ENCODE measurements around the gene PXMP2. TPM values are rescaled to one million over a fixed set of nuclear protein-coding genes. Genes with fewer than 3 reads are reported as not detected.

Gene PXMP2
- total RNA-seq, 1 experiment from 2014 or later: 17.8 TPM

DNA sequence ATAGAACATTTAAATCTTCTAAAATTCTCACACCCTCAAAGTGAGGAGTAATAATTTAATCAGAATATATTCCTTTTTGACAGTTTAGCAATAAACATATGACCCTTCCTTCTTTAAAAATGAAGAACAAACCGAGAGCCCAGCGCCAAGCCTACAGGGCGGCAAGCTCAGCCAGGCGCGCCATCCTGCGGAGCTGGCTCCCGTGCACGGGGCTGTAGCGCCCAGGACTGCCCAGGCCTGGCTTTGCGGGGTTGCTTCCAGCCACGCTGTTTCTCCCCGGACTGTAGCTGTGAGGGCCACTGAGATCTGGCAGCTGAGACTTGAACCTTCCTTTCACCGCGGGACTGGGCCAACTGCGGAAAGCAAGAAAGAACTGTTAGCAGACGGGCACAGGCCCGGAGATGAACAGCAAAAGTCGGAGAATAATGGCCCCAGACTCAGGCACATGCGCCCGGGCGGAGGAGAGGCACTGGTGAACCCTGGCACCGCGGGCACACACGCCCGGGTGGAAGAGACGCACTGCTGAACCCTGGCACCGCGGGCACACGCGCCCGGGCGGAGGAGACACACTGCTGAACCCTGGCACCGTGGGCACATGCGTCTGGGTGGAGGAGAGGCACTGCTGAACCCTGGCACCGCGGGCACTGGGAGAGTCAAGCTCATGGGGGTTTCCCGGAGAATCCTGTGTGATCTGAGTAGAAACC lies 39.9 kb downstream of the PXMP2 start:
- no peaks in the 10 kb centered on the region for H4K20me1 ChIP-seq (ENCODE audit: control insufficient read depth, insufficient read depth, insufficient read length)
- Mint-ChIP-seq H3K9me3 (peaks cover 13 to 16% of the 10 kb centered on the region in 2 experiments), H3K36me3 (ENCODE audit: insufficient read depth in 1 of 3, low read depth in 3 of 3) (peaks cover 69 to 95% (median 88%) of the 10 kb centered on the region in 3 experiments), H3K4me3 (no peak overlapping the region), H3K4me1 (no peaks in the 10 kb centered on the region), H3K27ac (no peak overlapping the region), H3K27me3 (ENCODE audit: low read depth) (no peaks in the 10 kb centered on the region; the same call in 1 of the 2 replicates)
- H2BK120ac ChIP-seq (ENCODE audit: low read depth, low read length, poor library complexity, severe bottlenecking): no peak overlapping the region
- H2BK15ac ChIP-seq (ENCODE audit: low read depth, low read length): no peak overlapping the region
- H2AK5ac ChIP-seq (ENCODE audit: insufficient read length, low read length): no peak overlapping the region
- H3K23ac ChIP-seq (ENCODE audit: insufficient read length, low read depth, low read length): no peak overlapping the region
- DNase-seq: no peak
- no peaks in the 10 kb centered on the region for H3K79me1 ChIP-seq (ENCODE audit: insufficient read depth, low read depth, low read length, poor library complexity, severe bottlenecking)
- no CpG with 5 or more reads among the region's 37 CpGs for WGBS (ENCODE audit: extremely low coverage, insufficient read length, low lambda C conversion rate)
- H2AFZ ChIP-seq (ENCODE audit: low read length): no peak overlapping the region
- H3K14ac ChIP-seq (ENCODE audit: insufficient read depth, low read length): no peak overlapping the region
- H3K4me1 ChIP-seq (ENCODE audit: insufficient read depth, low read length): no peaks in the 10 kb centered on the region
- no peak overlapping the region for H3K4me2 ChIP-seq (ENCODE audit: insufficient read depth, insufficient read length, low read length)
- H3K56ac ChIP-seq (ENCODE audit: insufficient read length, low read depth, low read length): no peak overlapping the region
- H3K4ac ChIP-seq (ENCODE audit: low read depth, low read length): no peak overlapping the region
- H3K79me2 ChIP-seq (ENCODE audit: insufficient read depth, low read length): no peaks in the 10 kb centered on the region
- H2BK12ac ChIP-seq (ENCODE audit: insufficient read length, low read depth, low read length): no peak overlapping the region
- no peak overlapping the region for H3K9ac ChIP-seq (ENCODE audit: extremely low read depth, insufficient read length, low read length)
- H3K18ac ChIP-seq (ENCODE audit: insufficient read length, low read depth, low read length): no peak overlapping the region
- no peak overlapping the region for H2BK20ac ChIP-seq (ENCODE audit: low read depth, low read length, poor library complexity, severe bottlenecking)
- no peak overlapping the region for H2BK5ac ChIP-seq (ENCODE audit: insufficient read length, low read length)
- no peak overlapping the region for H4K5ac ChIP-seq (ENCODE audit: insufficient read length, low read depth, low read length)
- no peak overlapping the region for H3T11ph ChIP-seq (ENCODE audit: low read length)
- H3K27me3 ChIP-seq (ENCODE audit: insufficient read depth, low read length): no peaks in the 10 kb centered on the region
- no peak overlapping the region for H4K91ac ChIP-seq (ENCODE audit: insufficient read length, low read depth, low read length)
- H3K23me2 ChIP-seq (ENCODE audit: insufficient read length, low read depth, low read length, poor library complexity, severe bottlenecking): no peaks in the 10 kb centered on the region
- H4K8ac ChIP-seq (replicated peaks; ENCODE audit: insufficient read length, low read depth, low read length): no peak overlapping the region
- no peaks in the 10 kb centered on the region for H3K9me3 ChIP-seq (ENCODE audit: control insufficient read depth, low read depth, low read length)
- no peak overlapping the region for H3K27ac ChIP-seq (ENCODE audit: insufficient read length, low read depth, low read length)
- TF ChIP-seq, protein P1, sequence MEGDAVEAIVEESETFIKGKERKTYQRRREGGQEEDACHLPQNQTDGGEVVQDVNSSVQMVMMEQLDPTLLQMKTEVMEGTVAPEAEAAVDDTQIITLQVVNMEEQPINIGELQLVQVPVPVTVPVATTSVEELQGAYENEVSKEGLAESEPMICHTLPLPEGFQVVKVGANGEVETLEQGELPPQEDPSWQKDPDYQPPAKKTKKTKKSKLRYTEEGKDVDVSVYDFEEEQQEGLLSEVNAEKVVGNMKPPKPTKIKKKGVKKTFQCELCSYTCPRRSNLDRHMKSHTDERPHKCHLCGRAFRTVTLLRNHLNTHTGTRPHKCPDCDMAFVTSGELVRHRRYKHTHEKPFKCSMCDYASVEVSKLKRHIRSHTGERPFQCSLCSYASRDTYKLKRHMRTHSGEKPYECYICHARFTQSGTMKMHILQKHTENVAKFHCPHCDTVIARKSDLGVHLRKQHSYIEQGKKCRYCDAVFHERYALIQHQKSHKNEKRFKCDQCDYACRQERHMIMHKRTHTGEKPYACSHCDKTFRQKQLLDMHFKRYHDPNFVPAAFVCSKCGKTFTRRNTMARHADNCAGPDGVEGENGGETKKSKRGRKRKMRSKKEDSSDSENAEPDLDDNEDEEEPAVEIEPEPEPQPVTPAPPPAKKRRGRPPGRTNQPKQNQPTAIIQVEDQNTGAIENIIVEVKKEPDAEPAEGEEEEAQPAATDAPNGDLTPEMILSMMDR (conservative IDR thresholded peaks at IDR 0.05): no peak

Data from H9 (cell line).